Gastrocnemius medialis (tissue), 4 donors: ENCODE measurements around the gene VSTM5.

Source experiments
- CTCF ChIP-seq, 5 experiments: fragments of 450-650 bp in 3 of 5; fragments of 200-600 bp in 2 of 5; sonication (generic) in 2 of 5; IDR thresholded peaks in 4 of 5; conservative IDR thresholded peaks in 1 of 5; 1 replicate in 4 of 5; 2 replicates in 1 of 5; pipeline ENCODE4 v1.5.1; 2016 to 2019; ENCODE audit warnings: antibody characterized with exemption in 5 of 5, mild to moderate bottlenecking in 3 of 5, moderate library complexity in 3 of 5
- POLR2A ChIP-seq, 2 donors: fragments of 450-650 bp; IDR thresholded peaks; one replicate each; pipeline ENCODE4 v1.6.1; 2017; ENCODE audit warnings: antibody characterized with exemption in 2 of 2, mild to moderate bottlenecking in 2 of 2, moderate library complexity in 2 of 2

- TF ChIP-seq POLR2A (IDR thresholded peaks at IDR 0.05) (no peak), CTCF (IDR thresholded peaks at IDR 0.05 in 4 of 5, conservative IDR thresholded peaks at IDR 0.05 in 1 of 5) (no peak)
Measured at GRCh38 chr11:93827363-93827762, 23.1 kb downstream of the VSTM5 start.
